Thymus (tissue), 2 donors: ENCODE measurements around the gene ELANE. TPM values are rescaled to one million over a fixed set of nuclear protein-coding genes. Genes with fewer than 3 reads are reported as not detected.

ENCODE experiments used
- polyA plus RNA-seq: library from polyadenylated mRNA; stranded (reverse); fragments of 200-250 nt; gene quantifications from one replicate; pipeline ENCODE4 v1.2.3, GENCODE V29; 2013
- total RNA-seq: library from RNA; stranded (reverse); fragments of 120-200 nt; gene quantifications from one replicate; pipeline ENCODE4 v1.2.4, GENCODE V29; 2013
- donor health status: healthy.

Gene ELANE
- total and polyA plus RNA-seq, 2 donors, result 7.7 to 11.2 TPM

Other genes with a start within 250 kb of the ELANE start
- 37.0 TPM for gene POLRMT, start 218.8 kb upstream of the ELANE start, total RNA-seq
- gene POLRMT, start 218.8 kb upstream of the ELANE start, polyA plus RNA-seq, result 130 TPM
- not detected for gene FGF22, start 212.4 kb upstream of the ELANE start, total RNA-seq
- gene FGF22, start 212.4 kb upstream of the ELANE start, polyA plus RNA-seq, result 0.25 TPM
- gene RNF126, start 189.1 kb upstream of the ELANE start, total RNA-seq, result 16.1 TPM
- 38.2 TPM for gene RNF126, start 189.1 kb upstream of the ELANE start, polyA plus RNA-seq
- gene FSTL3, start 175.9 kb upstream of the ELANE start, total RNA-seq, result 3.1 TPM
- gene FSTL3, start 175.9 kb upstream of the ELANE start, polyA plus RNA-seq, result 12.5 TPM
- gene PRSS57, start 156.9 kb upstream of the ELANE start, total RNA-seq, result 8.5 TPM
- gene PRSS57, start 156.9 kb upstream of the ELANE start, polyA plus RNA-seq, result 1.1 TPM
- 2.2 TPM for gene PALM, start 143.4 kb upstream of the ELANE start, total RNA-seq
- 11.7 TPM for gene PALM, start 143.4 kb upstream of the ELANE start, polyA plus RNA-seq
- gene MISP, start 101.2 kb upstream of the ELANE start, total RNA-seq, result 0.57 TPM
- 2.4 TPM for gene MISP, start 101.2 kb upstream of the ELANE start, polyA plus RNA-seq
- gene PTBP1, start 54.9 kb upstream of the ELANE start, total RNA-seq, result 75.1 TPM
- 129 TPM for gene PTBP1, start 54.9 kb upstream of the ELANE start, polyA plus RNA-seq
- 0.19 TPM for gene PLPPR3, start 30.3 kb upstream of the ELANE start, total RNA-seq
- gene PLPPR3, start 30.3 kb upstream of the ELANE start, polyA plus RNA-seq, result 0.16 TPM
- 6.1 TPM for gene AZU1, start 24.5 kb upstream of the ELANE start, total RNA-seq
- gene AZU1, start 24.5 kb upstream of the ELANE start, polyA plus RNA-seq, result 5.7 TPM
- 25.2 TPM for gene PRTN3, start 11.3 kb upstream of the ELANE start, total RNA-seq
- gene PRTN3, start 11.3 kb upstream of the ELANE start, polyA plus RNA-seq, result 15.4 TPM
- 6.3 TPM for gene CFD, start 7.4 kb downstream of the ELANE start, total RNA-seq
- 40.0 TPM for gene CFD, start 7.4 kb downstream of the ELANE start, polyA plus RNA-seq
- gene MED16, start 40.9 kb downstream of the ELANE start, total RNA-seq, result 8.9 TPM
- 64.4 TPM for gene MED16, start 40.9 kb downstream of the ELANE start, polyA plus RNA-seq
- not detected for gene RNU6-9, start 41.2 kb downstream of the ELANE start, total RNA-seq
- not detected for gene RNU6-9, start 41.2 kb downstream of the ELANE start, polyA plus RNA-seq
- 25.7 TPM for gene R3HDM4, start 60.9 kb downstream of the ELANE start, total RNA-seq
- gene R3HDM4, start 60.9 kb downstream of the ELANE start, polyA plus RNA-seq, result 102 TPM
- 0.24 TPM for gene KISS1R, start 65.0 kb downstream of the ELANE start, total RNA-seq
- gene KISS1R, start 65.0 kb downstream of the ELANE start, polyA plus RNA-seq, result 0.14 TPM
- gene ARID3A, start 73.7 kb downstream of the ELANE start, total RNA-seq, result 8.8 TPM
- gene ARID3A, start 73.7 kb downstream of the ELANE start, polyA plus RNA-seq, result 4.4 TPM
- 34.0 TPM for gene WDR18, start 132.0 kb downstream of the ELANE start, total RNA-seq
- 56.0 TPM for gene WDR18, start 132.0 kb downstream of the ELANE start, polyA plus RNA-seq
- under 0.01 TPM for gene GRIN3B, start 148.1 kb downstream of the ELANE start, total RNA-seq
- 0.09 TPM for gene GRIN3B, start 148.1 kb downstream of the ELANE start, polyA plus RNA-seq
- gene TMEM259, start 168.8 kb downstream of the ELANE start, total RNA-seq, result 73.1 TPM
- gene TMEM259, start 168.8 kb downstream of the ELANE start, polyA plus RNA-seq, result 359 TPM
- gene RNU6-2, start 169.2 kb downstream of the ELANE start, total RNA-seq, result not detected
- gene RNU6-2, start 169.2 kb downstream of the ELANE start, polyA plus RNA-seq, result not detected
- 55.9 TPM for gene CNN2, start 174.3 kb downstream of the ELANE start, total RNA-seq
- gene CNN2, start 174.3 kb downstream of the ELANE start, polyA plus RNA-seq, result 127 TPM
- gene ABCA7, start 187.8 kb downstream of the ELANE start, total RNA-seq, result 23.4 TPM
- 315 TPM for gene ABCA7, start 187.8 kb downstream of the ELANE start, polyA plus RNA-seq
- 118 TPM for gene ARHGAP45, start 214.9 kb downstream of the ELANE start, total RNA-seq
- gene ARHGAP45, start 214.9 kb downstream of the ELANE start, polyA plus RNA-seq, result 295 TPM
- 79.0 TPM for gene POLR2E, start 243.1 kb downstream of the ELANE start, total RNA-seq
- gene POLR2E, start 243.1 kb downstream of the ELANE start, polyA plus RNA-seq, result 84.0 TPM